ENCODE data around the gene STARD5. TPM values are rescaled to one million over a fixed set of nuclear protein-coding genes. Genes with fewer than 3 reads are reported as not detected.

STARD5 gene
- total and polyA plus RNA-seq, 2 of the 8 experiments (the other 6 are each of a cell fraction or from before 2014, with no cell fraction given): 5.5 to 10.4 TPM

DNA sequence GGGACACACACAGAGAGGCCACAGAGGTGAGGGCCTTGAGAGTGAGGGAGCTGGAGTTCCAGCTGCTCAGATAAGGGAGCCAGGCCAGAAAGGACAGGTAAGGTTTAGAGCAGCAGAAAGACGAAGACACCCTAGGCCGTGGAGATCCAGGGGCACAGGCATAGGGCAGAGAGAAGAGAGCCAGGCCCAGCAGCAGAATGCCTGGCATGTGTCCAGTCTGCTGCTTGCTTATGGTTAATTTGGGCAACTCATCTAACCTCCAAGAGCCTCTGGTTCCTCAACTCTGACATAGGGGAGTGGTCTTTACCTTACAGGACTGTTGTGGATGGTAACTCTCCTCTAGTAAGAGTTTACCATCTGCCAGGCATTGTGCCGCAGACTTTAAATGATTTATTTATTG, 35.9 kb downstream of the STARD5 start:
- H4K91ac ChIP-seq (replicated peaks; ENCODE audit: insufficient read length, low read length): no peak overlapping the region
- CTCF ChIA-PET (ENCODE audit: partially characterized antibody): interaction anchor here (1.5 to 2.8 kb wide), 2 partner anchors 22 to 30 kb away, joined by 4 to 9 read pairs; no protein-coding TSS in a partner anchor
- no peak overlapping the region for H2AFZ ChIP-seq (ENCODE audit: low read length)
- no peak overlapping the region for H2BK12ac ChIP-seq (ENCODE audit: low read depth, low read length)
- POLR2A ChIA-PET (ENCODE audit: partially characterized antibody): no interaction called here
- H3K79me2 ChIP-seq (ENCODE audit: control insufficient read depth in 1 of 2, insufficient read depth in 2 of 2, low read length in 2 of 2): no peaks in the 10 kb centered on the region
- DNase-seq (ENCODE audit: low read depth in 1 of 2, low spot score in 2 of 2): no peak
- H4K8ac ChIP-seq (ENCODE audit: extremely low read depth, insufficient read depth, low read length): no peak overlapping the region
- no peak overlapping the region for H3K23ac ChIP-seq (ENCODE audit: insufficient read length)
- no peak overlapping the region for H2AK5ac ChIP-seq (ENCODE audit: low read depth, low read length)
- no peak overlapping the region for H3K27ac ChIP-seq (ENCODE audit: low read depth, low read length)
- no peak overlapping the region for H3K4me3 ChIP-seq (ENCODE audit: extremely low read depth in 1 of 4, insufficient read depth in 2 of 4, low read depth in 3 of 4, low read length in 4 of 4)
- H4K5ac ChIP-seq (ENCODE audit: insufficient read length, low read depth, low read length): no peak overlapping the region
- no peak overlapping the region for H3K4me2 ChIP-seq (ENCODE audit: insufficient read depth in 1 of 2, low read depth in 2 of 2, low read length in 2 of 2)
- H3K4ac ChIP-seq (replicated peaks; ENCODE audit: insufficient read length, low read depth, low read length): no peak overlapping the region
- no peaks in the 10 kb centered on the region for H3K27me3 ChIP-seq (replicated peaks in 1 of 4; ENCODE audit: control insufficient read depth in 3 of 4, extremely low read depth in 1 of 4, insufficient read depth in 3 of 4, low read length in 3 of 4)
- H3K14ac ChIP-seq (ENCODE audit: insufficient read length): no peak overlapping the region
- H3K36me3 ChIP-seq (ENCODE audit: control insufficient read depth in 2 of 4, insufficient read depth in 4 of 4, low read length in 3 of 4): no peaks in the 10 kb centered on the region
- 92% methylated on average over 3 of the region's 3 CpGs; no CpG with 5 or more reads in 1 of the 2 experiments for WGBS, 2 experiments (ENCODE audit: extremely low coverage in 1 of 2, insufficient coverage in 1 of 2, insufficient read length in 1 of 2, insufficient replicate concordance in 2 of 2, low coverage in 1 of 2, low lambda C conversion rate in 2 of 2, missing lambda C conversion rate in 1 of 2)
- H3K79me1 ChIP-seq (ENCODE audit: low read depth, low read length): no peaks in the 10 kb centered on the region
- FAIRE-seq: no peak
- no peak overlapping the region for H3K18ac ChIP-seq (ENCODE audit: extremely low read depth, low read length)
- no peaks in the 10 kb centered on the region for H3K23me2 ChIP-seq (ENCODE audit: low read depth, low read length)
- no peak overlapping the region for H3K56ac ChIP-seq (replicated peaks; ENCODE audit: insufficient read length, low read depth, low read length)
- no peaks in the 10 kb centered on the region for H3K9me3 ChIP-seq (ENCODE audit: insufficient read depth in 2 of 2, low read depth in 1 of 2, low read length in 1 of 2)
- H2BK20ac ChIP-seq (ENCODE audit: low read length): 0 out of 2 replicates have a peak overlapping the region, but pooled peaks have one; percentile 21
- H3K9ac ChIP-seq (replicated peaks in 1 of 4; ENCODE audit: extremely low read depth in 1 of 4, low read depth in 3 of 4, low read length in 3 of 4): no peak overlapping the region
- H2BK15ac ChIP-seq (ENCODE audit: low read length): no peak overlapping the region
- no peaks in the 10 kb centered on the region for H4K20me1 ChIP-seq (replicated peaks in 1 of 2; ENCODE audit: control insufficient read depth in 1 of 2, insufficient read depth in 2 of 2, low read length in 2 of 2)
- no peaks in the 10 kb centered on the region for H3K4me1 ChIP-seq (replicated peaks in 1 of 4; ENCODE audit: control insufficient read depth in 3 of 4, insufficient read depth in 4 of 4, low read length in 3 of 4)
- no peak overlapping the region for H2BK5ac ChIP-seq (ENCODE audit: low read depth, low read length)
- no peak overlapping the region for H2BK120ac ChIP-seq (replicated peaks; ENCODE audit: low read depth, low read length)
- TF ChIP-seq GTF2F1 (IDR thresholded peaks at IDR 0.05; ENCODE audit: borderline replicate concordance, low read depth, low read length) (no peak), GABPA (IDR thresholded peaks at IDR 0.05; ENCODE audit: borderline replicate concordance, insufficient read depth, low read length) (no peak), ZNF274 (IDR thresholded peaks at IDR 0.05; ENCODE audit: borderline replicate concordance, extremely low read depth, low read length) (no peak), POLR2A (IDR thresholded peaks at IDR 0.05; ENCODE audit: control extremely low read depth in 1 of 2, low read depth in 2 of 2, low read length in 2 of 2) (no peak), BRCA1 (IDR thresholded peaks at IDR 0.05; ENCODE audit: low read depth, low read length) (no peak), KDM4A (IDR thresholded peaks at IDR 0.05; ENCODE audit: low read depth, low read length, severe bottlenecking) (no peak), RXRA (IDR thresholded peaks at IDR 0.05; ENCODE audit: insufficient read depth, low read depth, low read length) (no peak), CHD1 (IDR thresholded peaks at IDR 0.05; ENCODE audit: low read depth, low read length) (no peak), SIN3A (conservative IDR thresholded peaks at IDR 0.05 in 1 of 2, IDR thresholded peaks at IDR 0.05 in 1 of 2; ENCODE audit: low read depth in 1 of 2, low read length in 2 of 2) (no peak), SIRT6 (IDR thresholded peaks at IDR 0.05; ENCODE audit: low read length) (no peak)
- TF ChIP-seq, protein P1, sequence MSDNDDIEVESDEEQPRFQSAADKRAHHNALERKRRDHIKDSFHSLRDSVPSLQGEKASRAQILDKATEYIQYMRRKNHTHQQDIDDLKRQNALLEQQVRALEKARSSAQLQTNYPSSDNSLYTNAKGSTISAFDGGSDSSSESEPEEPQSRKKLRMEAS (IDR thresholded peaks at IDR 0.05): no peak
- TF ChIP-seq, protein P2, sequence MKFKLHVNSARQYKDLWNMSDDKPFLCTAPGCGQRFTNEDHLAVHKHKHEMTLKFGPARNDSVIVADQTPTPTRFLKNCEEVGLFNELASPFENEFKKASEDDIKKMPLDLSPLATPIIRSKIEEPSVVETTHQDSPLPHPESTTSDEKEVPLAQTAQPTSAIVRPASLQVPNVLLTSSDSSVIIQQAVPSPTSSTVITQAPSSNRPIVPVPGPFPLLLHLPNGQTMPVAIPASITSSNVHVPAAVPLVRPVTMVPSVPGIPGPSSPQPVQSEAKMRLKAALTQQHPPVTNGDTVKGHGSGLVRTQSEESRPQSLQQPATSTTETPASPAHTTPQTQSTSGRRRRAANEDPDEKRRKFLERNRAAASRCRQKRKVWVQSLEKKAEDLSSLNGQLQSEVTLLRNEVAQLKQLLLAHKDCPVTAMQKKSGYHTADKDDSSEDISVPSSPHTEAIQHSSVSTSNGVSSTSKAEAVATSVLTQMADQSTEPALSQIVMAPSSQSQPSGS (IDR thresholded peaks at IDR 0.05; ENCODE audit: low read length): no peak

All from H1 (cell line).